Activated CD4-positive, alpha-beta T cell treated with anti-CD3 and anti-CD28 coated beads, Interleukin-10, Interleukin-2, amounts not matched to agents 100 ng/mL and 50 ng/mL, durations not matched to agents 16 hours and 8 hours (primary cell): ENCODE measurements around the gene PRKCE.

ENCODE experiments used
- DNase-seq: peaks from one replicate; pipeline ENCODE4 v3.0.0-alpha.2; 2020

PRKCE gene

GRCh38 chr2:46008091-46008870, 356.8 kb downstream of the PRKCE start:
- no peak for DNase-seq

- DNase-seq = no peak
Observed at GRCh38 chr2:46009315-46009714, 357.8 kb downstream of the PRKCE start.

DNA sequence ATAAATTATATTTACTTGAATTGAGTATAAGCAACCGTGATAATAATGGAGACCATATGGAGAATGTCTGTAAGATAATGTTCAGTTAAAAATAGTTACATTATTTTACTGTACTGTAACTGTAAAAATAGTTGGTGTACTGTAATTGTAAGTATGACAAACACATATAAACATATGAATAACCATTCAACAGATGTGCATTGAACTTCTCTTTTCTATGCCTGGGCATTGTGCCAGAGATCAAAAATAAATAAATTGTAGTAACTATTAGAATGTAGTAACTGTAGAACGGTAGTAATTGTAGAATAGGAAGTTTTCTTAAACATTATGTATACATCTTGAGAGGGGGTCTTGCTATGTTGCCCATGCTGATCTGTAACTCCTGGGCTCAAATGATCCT, 358.3 kb downstream of the PRKCE start:
- no peak for DNase-seq

DNA sequence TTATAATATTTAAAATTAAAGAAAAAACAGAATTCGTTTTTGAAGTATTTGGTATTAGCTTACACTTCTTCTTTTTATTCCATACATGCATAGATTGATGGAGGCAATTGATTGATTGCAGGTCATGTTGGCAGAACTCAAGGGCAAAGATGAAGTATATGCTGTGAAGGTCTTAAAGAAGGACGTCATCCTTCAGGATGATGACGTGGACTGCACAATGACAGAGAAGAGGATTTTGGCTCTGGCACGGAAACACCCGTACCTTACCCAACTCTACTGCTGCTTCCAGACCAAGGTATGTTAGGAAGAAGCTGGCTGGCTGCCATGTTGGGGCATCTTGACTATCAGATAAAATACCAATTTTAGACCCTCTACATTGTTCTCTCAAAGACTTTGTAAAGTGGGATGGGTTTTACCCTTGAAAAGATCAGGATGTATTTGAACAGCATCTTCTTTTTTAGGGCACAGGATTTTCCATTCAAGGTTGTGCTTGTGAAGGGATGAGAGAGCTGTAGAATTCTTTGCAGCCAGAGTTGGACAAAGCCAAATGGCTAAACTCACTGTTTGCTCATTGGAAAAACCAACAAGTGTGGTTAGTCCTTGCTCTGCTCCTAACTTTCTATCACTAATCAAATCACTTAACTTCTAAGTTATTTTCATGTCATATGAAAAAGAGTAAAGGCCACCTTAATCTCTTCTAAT, 358.9 kb downstream of the PRKCE start:
- no peak for DNase-seq

- peak; percentile 61 for DNase-seq
Observed at GRCh38 chr2:46010925-46011490, 359.5 kb downstream of the PRKCE start.

- DNase-seq = no peak
Observed at GRCh38 chr2:46012618-46013240, 361.3 kb downstream of the PRKCE start.

- DNase-seq = no peak
Observed at GRCh38 chr2:46013726-46014125, 362.3 kb downstream of the PRKCE start.

GRCh38 chr2:46014911-46015654, 363.6 kb downstream of the PRKCE start:
- no peak for DNase-seq

GRCh38 chr2:46015671-46016070, 364.2 kb downstream of the PRKCE start:
- DNase-seq = no peak

- no peak for DNase-seq
Observed at GRCh38 chr2:46016091-46016490, 364.6 kb downstream of the PRKCE start.

- DNase-seq = peak; percentile 60
Observed at GRCh38 chr2:46018773-46019591, 367.5 kb downstream of the PRKCE start.

GRCh38 chr2:46020416-46020815, 368.9 kb downstream of the PRKCE start:
- DNase-seq = no peak

GRCh38 chr2:46023165-46023854, 371.8 kb downstream of the PRKCE start:
- peak; percentile 92 for DNase-seq

DNA sequence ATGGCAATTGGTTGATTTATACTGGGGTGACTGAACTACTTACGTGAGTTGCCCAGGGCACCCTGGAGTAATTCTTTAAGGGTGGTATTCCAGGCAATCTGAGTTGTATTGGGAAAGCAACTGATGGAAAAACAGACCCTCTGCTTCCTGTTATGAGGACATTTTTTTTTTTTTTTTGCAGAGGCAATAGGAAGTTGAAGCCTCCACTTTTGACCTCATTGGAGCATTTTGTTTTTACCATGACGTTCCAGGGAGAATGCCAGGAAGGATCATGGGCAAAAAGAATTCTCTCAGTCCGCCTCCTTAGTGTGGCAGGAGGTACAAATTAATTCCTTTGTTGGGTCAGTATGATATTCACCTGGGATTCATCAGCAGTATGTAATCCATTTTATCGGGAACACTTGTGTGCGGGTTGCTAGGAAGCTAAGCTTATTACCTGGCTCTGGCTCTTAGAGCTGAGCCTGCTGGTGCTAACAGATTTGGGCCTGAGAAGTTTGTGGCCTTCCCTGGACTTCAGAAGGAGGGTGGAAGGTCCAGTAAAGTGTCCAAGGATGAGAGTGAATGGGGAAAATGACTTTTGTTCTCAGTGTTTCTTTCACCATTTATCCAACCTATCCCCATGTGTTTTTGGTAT, 372.8 kb downstream of the PRKCE start:
- DNase-seq = no peak

GRCh38 chr2:46025081-46025480, 373.6 kb downstream of the PRKCE start:
- no peak for DNase-seq

- DNase-seq = no peak
Observed at GRCh38 chr2:46025676-46026075, 374.2 kb downstream of the PRKCE start.

GRCh38 chr2:46026431-46026830, 375.0 kb downstream of the PRKCE start:
- no peak for DNase-seq

DNA sequence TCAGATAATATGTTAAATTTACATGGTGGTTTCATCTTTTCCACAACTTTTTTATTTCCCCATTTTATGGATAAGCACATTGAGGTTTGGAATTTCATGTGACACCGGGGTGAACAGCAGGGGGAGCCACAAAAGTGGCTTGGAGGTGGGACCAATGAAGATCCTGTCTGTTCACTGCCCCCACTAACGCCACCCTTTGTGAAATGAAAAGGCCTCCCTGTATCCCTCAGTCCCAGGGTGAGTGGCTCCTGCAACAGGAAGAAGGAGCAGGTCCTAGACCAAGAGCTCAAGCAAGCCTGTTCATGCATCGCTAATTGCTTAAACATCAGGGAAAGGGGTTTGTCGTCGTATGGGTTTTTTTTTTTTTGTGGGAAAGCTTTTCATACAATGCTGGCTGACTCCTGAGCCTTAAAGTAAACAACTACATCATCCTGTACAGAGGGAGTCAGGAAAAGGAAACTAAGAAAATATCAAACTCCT, 377.9 kb downstream of the PRKCE start:
- DNase-seq = no peak

DNA sequence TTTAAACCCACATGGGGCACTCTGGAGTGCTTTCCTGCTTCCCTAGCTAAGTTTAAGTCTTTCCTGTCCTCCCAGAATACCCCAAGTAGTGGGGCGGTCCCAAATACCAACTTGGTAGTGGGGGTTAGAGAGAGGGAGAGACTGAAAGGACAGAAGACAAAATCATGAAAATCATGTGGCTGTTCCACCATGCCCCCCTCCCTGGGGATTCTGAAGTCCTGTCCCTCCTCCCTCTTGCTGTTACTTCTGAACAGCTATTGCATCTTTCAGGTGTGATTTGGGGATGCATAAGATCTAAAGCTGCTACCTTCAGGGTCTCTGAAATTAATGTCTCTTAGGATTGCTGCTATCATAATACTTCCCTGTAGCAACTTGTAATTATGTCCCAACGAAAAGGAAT, 378.9 kb downstream of the PRKCE start:
- DNase-seq = no peak

DNA sequence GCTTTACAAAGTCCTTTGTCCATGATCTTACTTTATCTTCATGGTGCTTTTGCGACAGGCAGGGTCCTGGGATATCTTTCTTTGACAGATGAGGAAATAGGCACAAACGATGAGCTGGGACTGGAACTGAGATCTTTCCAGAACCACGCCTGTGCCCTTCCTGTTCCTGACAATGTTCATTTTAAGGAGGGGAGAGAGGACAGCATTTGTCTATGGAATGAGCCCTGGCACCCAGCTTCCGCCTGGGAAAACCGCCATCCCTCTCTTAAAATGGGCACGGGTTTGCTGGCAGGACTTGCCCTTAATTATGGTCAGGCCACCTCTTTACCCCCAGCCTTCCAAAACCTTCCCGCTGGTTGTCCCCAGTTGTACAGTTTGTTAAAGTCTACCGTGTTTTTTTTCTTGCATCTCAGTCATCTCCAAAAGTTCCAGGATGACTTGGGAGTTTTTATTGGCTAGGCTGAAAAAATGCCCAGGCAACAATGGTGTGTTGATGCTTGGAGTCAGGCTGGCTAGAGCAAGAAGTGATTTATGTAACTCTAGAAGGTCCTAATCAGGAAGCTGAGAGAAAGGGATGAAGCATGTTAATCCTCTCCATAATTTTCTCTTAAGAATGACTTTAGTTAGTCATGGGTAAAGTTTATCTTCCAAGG, 380.8 kb downstream of the PRKCE start:
- DNase-seq = no peak
